Epithelial cell of esophagus (primary cell): ENCODE results near the gene NTM.

Experiments
- DNase-seq: peaks from one replicate; pipeline ENCODE4 v3.0.0; 2010; ENCODE audit warnings: low read depth
- H3K4me3 ChIP-seq: 2 replicates; pipeline ENCODE4 v1.5.1; 2011; ENCODE audit warnings: mild to moderate bottlenecking, low read length, control low read depth
- TF ChIP-seq, protein P1 (sequence below): IDR thresholded peaks from 2 replicates; pipeline ENCODE4 v1.5.1; 2011; ENCODE audit warnings: low read depth, mild to moderate bottlenecking, low read length, control low read depth, inconsistent platforms; ENCODE audit not compliant: insufficient read depth; ENCODE audit errors: missing control alignments

NTM gene

DNA sequence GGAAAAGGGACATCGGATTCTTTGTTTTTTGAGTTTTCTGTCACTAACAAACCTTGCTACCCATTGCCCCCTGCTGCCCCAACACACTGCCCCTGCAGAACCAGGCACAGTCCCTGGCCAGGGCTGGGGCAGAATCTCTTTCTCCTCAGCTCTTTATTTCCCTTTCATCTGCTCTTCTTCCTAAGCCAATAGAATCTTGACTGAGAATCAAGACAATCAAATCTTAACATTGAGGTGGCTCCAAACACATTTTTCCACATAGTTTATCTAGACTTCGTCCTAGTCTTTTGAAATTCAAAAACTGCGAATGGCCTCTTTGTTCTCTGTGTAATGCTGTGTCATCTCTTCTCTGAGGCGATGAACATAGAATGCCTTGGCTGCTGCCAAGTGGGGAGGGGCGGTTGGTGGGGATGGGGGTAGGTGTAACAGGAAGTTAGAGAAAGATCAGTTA, 16.1 kb upstream of the NTM start:
- no peak for DNase-seq
- no peak overlapping the region for H3K4me3 ChIP-seq
- TF ChIP-seq, protein P1, sequence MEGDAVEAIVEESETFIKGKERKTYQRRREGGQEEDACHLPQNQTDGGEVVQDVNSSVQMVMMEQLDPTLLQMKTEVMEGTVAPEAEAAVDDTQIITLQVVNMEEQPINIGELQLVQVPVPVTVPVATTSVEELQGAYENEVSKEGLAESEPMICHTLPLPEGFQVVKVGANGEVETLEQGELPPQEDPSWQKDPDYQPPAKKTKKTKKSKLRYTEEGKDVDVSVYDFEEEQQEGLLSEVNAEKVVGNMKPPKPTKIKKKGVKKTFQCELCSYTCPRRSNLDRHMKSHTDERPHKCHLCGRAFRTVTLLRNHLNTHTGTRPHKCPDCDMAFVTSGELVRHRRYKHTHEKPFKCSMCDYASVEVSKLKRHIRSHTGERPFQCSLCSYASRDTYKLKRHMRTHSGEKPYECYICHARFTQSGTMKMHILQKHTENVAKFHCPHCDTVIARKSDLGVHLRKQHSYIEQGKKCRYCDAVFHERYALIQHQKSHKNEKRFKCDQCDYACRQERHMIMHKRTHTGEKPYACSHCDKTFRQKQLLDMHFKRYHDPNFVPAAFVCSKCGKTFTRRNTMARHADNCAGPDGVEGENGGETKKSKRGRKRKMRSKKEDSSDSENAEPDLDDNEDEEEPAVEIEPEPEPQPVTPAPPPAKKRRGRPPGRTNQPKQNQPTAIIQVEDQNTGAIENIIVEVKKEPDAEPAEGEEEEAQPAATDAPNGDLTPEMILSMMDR, result no peak

DNA sequence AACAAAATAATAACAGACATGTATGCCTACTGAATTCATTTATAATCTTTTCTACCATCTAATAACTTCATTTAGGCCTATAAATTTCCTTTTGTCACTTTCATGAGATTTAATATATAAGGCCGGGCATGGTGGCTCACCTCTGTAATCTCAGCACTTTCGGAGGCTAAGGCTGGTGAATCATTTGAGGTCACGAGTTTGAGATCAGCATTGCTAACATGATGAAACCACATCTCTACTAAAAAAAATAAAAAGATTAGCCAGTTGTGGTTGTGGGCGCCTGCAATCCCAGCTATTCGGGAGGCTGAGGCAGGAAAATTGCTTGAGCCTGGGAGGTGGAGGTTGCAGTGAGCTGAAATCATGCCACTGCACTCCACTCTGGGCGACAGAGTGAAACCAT, 14.2 kb upstream of the NTM start:
- TF ChIP-seq, protein P1, result no peak
- no peak overlapping the region for H3K4me3 ChIP-seq
- no peak for DNase-seq

DNA sequence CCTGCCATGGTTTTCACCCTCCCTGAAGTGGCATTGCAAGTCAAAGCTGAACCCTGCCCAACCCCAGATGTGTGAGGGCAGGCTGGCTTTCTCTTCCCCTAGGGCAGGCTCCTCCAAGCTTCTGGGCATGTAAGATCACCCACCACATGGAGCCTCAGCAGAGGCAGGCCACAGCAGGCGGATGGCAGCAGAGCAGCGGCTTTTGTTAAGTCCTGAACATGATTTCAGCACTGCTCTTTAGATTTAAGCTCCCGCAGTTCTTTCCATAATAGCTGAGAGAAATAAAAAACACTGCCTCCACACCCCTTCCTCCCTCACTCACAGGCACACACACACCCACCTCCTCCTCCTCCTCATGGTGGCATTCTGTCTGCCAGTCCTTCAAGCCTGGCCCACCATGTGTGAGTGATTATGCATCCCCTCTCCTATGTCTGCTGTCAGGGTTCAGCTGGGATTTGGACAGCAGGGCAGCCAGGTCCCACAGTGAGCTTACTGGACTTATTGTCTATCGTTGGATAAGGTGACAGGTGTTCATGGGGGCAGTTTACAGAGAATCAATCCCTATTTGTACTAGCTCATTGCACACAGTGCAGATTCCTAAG, 5.0 kb upstream of the NTM start:
- no peak for DNase-seq
- TF ChIP-seq, protein P1, result no peak
- no peak overlapping the region for H3K4me3 ChIP-seq

DNA sequence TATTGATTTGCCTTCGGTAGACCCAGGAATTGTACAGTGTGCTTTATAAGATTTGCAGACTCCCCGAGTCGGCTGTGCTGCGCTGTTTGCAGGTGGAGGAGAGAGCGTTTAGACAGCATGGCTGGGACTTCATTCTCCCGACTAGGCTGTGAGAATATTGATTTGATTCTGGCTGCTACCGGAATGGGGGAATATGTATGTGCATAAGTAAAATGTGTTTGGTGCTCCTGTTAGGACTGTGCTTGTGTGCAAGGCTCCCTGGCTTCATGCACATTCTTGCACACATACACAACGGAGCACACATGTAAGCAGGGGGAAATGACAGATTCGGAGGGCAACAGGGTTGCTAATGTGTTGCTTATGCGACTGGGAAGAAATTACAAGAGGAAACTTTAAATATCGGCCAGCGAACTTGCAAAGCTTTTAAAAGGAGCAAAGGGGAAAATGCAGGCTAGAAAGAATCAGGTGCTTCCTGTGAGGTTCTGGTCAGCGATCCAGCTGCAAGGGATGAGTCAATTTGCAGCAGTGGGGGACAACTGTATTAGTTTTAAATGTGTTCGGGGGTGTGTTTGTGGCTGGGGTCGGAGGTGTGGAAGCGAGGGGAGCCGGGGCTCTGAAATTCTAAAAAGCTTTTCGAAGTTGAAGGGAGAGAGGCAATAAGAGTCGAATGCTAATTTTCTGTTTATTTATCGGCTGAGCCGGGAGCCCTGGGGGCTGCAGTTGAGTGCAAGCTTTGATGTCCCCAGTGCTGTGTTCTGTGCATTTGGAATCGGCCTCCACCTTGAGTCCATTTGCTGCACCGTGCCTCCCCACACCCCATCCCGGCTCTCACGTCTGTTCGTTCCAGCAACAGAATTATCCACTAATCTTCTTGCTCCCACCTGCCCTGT, 731 bp downstream of the NTM start:
- TF ChIP-seq, protein P1, result no peak
- H3K4me3 ChIP-seq, result no peak overlapping the region
- no peak for DNase-seq

DNA sequence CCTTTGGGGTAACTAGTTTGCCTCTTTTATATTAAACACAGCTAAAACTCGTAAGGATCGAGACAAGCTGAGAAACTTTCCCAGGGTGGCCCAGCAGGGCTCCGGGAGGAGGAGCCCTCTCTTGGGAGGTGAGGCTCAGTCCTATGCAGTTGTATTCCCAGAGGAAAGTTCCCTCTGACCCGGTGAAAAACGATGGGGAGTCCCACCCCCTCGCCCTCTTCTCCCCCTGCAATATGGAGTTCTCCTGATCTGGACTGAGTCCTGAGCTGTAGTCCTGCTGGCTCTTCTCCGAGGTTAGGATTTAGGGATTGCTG, 1.3 kb downstream of the NTM start:
- TF ChIP-seq, protein P1, result no peak
- no peak for DNase-seq
- no peak overlapping the region for H3K4me3 ChIP-seq

DNA sequence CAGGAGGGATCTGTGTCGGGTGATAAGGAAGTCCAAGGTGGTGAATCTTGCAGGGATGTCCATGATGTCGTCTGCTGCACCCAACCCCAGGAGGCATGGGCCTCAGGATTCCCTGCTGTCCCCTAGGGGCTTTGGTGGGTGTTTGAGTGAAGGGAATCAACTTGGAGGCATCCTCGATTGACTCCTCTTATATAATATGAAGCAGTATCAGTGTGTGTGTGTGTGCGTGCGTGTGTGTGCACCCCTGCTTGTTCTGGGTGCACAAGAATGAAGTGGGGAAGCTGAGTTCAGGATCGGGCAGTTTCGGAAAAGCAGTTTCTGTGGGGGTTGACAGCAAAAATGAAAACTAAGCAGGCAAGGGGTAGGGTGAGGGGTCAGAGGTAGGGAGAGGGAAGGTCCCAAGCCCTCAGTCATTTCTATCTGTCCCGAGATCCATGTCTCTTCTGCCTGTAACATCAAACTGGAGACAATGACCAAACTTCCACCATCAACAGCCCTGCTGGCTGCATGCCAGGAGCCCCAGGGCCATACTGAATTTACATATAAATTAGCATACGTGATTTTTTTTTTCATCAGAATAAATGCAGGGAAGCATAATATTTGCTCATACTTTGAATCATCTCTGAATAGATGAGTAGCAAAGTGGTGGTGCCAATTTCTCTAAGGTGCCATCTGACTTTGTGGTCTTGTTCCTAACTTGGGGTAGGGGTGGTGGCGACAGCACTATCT, 2.0 kb downstream of the NTM start:
- no peak overlapping the region for H3K4me3 ChIP-seq
- no peak for DNase-seq
- TF ChIP-seq, protein P1, result no peak
